Chondrocyte (in vitro differentiated cells): ENCODE measurements around the gene ITGA11. TPM values are rescaled to one million over a fixed set of nuclear protein-coding genes. Genes with fewer than 3 reads are reported as not detected.

Experiments
- DNase-seq: peaks from one replicate; pipeline ENCODE4 v3.0.0; 2021; ENCODE audit warnings: mixed read lengths, low spot score
- H3K27ac Mint-ChIP-seq: one replicate; pipeline ENCODE4 v1.8.0; 2021; ENCODE audit warnings: mild to moderate bottlenecking, moderate library complexity, mixed read lengths; ENCODE audit not compliant: unreplicated experiment
- H3K27me3 Mint-ChIP-seq: 2 replicates; pipeline ENCODE4 v1.8.0; 2021; ENCODE audit warnings: low read depth, mixed read lengths
- H3K36me3 Mint-ChIP-seq: 2 replicates; pipeline ENCODE4 v1.8.0; 2021; ENCODE audit warnings: low read depth, mixed read lengths
- H3K4me1 Mint-ChIP-seq: 2 replicates; pipeline ENCODE4 v1.8.0; 2021; ENCODE audit warnings: low read depth, mild to moderate bottlenecking, mixed read lengths
- H3K4me3 Mint-ChIP-seq: one replicate; pipeline ENCODE4 v1.8.0; 2021; ENCODE audit warnings: mild to moderate bottlenecking, moderate library complexity, mixed read lengths; ENCODE audit not compliant: unreplicated experiment
- H3K9me3 Mint-ChIP-seq: 2 replicates; pipeline ENCODE4 v1.8.0; 2021; ENCODE audit warnings: low read depth, mixed read lengths
- CTCF ChIP-seq: fragments of 200-600 bp; sonication (generic); IDR thresholded peaks from 2 replicates; pipeline ENCODE4 v1.5.0; 2021; ENCODE audit warnings: antibody characterized with exemption, mild to moderate bottlenecking, moderate library complexity
- total RNA-seq: library from RNA; stranded (reverse); gene quantifications from 3 replicates; pipeline ENCODE4 v1.2.1, GENCODE V29; 2021

ITGA11 gene
- total RNA-seq, 1 donor from 2014 or later: 1,092 TPM

GRCh38 chr15:68356778-68357177, 75.2 kb downstream of the ITGA11 start:
- Mint-ChIP-seq H3K4me1 (peaks cover 61% of the 10 kb centered on the region), H3K4me3 (no peak overlapping the region)

GRCh38 chr15:68354923-68355322, 77.0 kb downstream of the ITGA11 start:
- DNase-seq: peak; percentile 12
- TF ChIP-seq CTCF: no peak
- Mint-ChIP-seq H3K27ac (peak overlapping the region; percentile 100), H3K36me3 (peaks cover 68% of the 10 kb centered on the region), H3K9me3 (peaks cover 5% of the 10 kb centered on the region), H3K27me3 (no peaks in the 10 kb centered on the region), H3K4me3 (no peak overlapping the region), H3K4me1 (peaks cover 79% of the 10 kb centered on the region)

More at GRCh38 chr15:68356778-68357177, 75.2 kb downstream of the ITGA11 start:
- peak; percentile 41 for DNase-seq
- no peaks in the 10 kb centered on the region for H3K27me3 Mint-ChIP-seq
- H3K36me3 Mint-ChIP-seq: peaks cover 67% of the 10 kb centered on the region
- peaks cover 5% of the 10 kb centered on the region for H3K9me3 Mint-ChIP-seq
- H3K27ac Mint-ChIP-seq: peak overlapping the region; percentile 100
- no peak for TF ChIP-seq CTCF

- H3K4me1 Mint-ChIP-seq: peaks cover 85% of the 10 kb centered on the region
- no peak overlapping the region for H3K4me3 Mint-ChIP-seq
- peaks cover 70% of the 10 kb centered on the region for H3K36me3 Mint-ChIP-seq
- H3K9me3 Mint-ChIP-seq: peaks cover 5% of the 10 kb centered on the region
- no peak for TF ChIP-seq CTCF
- DNase-seq: no peak
- H3K27me3 Mint-ChIP-seq: no peaks in the 10 kb centered on the region
- H3K27ac Mint-ChIP-seq: peak overlapping the region; percentile 100
These were observed 77.7 kb downstream of the ITGA11 start for GRCh38 chr15:68354268-68354667.

- Mint-ChIP-seq H3K4me3 (no peak overlapping the region), H3K27ac (peak overlapping the region; percentile 100), H3K36me3 (peaks cover 73% of the 10 kb centered on the region), H3K4me1 (peaks cover 89% of the 10 kb centered on the region), H3K27me3 (no peaks in the 10 kb centered on the region), H3K9me3 (peaks cover 5% of the 10 kb centered on the region)
- no peak for TF ChIP-seq CTCF
- peak; percentile 42 for DNase-seq
These were observed 78.4 kb downstream of the ITGA11 start for GRCh38 chr15:68353421-68354135.

GRCh38 chr15:68352401-68353062, 79.4 kb downstream of the ITGA11 start:
- Mint-ChIP-seq H3K27me3 (no peaks in the 10 kb centered on the region), H3K27ac (peak overlapping the region; percentile 100), H3K4me3 (peak overlapping the region; percentile 42), H3K9me3 (peaks cover 5% of the 10 kb centered on the region), H3K4me1 (peaks cover 93% of the 10 kb centered on the region), H3K36me3 (peaks cover 72% of the 10 kb centered on the region)
- DNase-seq: peak; percentile 73
- TF ChIP-seq CTCF: no peak
